DND-41 (cell line): ENCODE measurements around the gene ANKRD23.

Experiments used
- ATAC-seq: fragments of 200-7000 bp; cut with Tn5 transposase; 3 replicates; pipeline ENCODE4 v1.9.1; 2021; ENCODE audit warnings: low read depth; ENCODE audit not compliant: insufficient read depth
- DNase-seq: peaks from one replicate; pipeline ENCODE4 v3.0.0-alpha.2; 2020
- H2AFZ ChIP-seq: 2 replicates; pipeline ENCODE4 v1.6.0; 2012; ENCODE audit warnings: low read depth, low read length
- H3K27ac ChIP-seq: 2 replicates; pipeline ENCODE4 v1.5.1; 2012; ENCODE audit warnings: low read length, inconsistent platforms
- H3K27me3 ChIP-seq: fragments of 200-600 bp; sonication (generic); 2 replicates; pipeline ENCODE4 v1.6.0; 2012; ENCODE audit warnings: low read length, mild to moderate bottlenecking, inconsistent platforms; ENCODE audit not compliant: insufficient read depth, poor library complexity
- H3K36me3 ChIP-seq: 2 replicates; pipeline ENCODE4 v1.5.1; 2012; ENCODE audit warnings: low read length, inconsistent platforms; ENCODE audit not compliant: insufficient read depth
- H3K4me1 ChIP-seq: 2 replicates; pipeline ENCODE4 v1.5.1; 2012; ENCODE audit warnings: mild to moderate bottlenecking, low read length; ENCODE audit not compliant: insufficient read depth
- H3K4me2 ChIP-seq: 2 replicates; pipeline ENCODE4 v1.6.0; 2012; ENCODE audit warnings: mild to moderate bottlenecking, moderate library complexity, low read length, inconsistent platforms; ENCODE audit not compliant: insufficient read depth
- H3K4me3 ChIP-seq, 2 experiments: fragments of 200-600 bp in 1 of 2; shearing (Covaris generic) in 1 of 2; 2 replicates each; pipeline ENCODE4 v1.5.1; 2012 to 2016; ENCODE audit warnings: inconsistent platforms in 2 of 2, low read length in 2 of 2, mild to moderate bottlenecking in 2 of 2, low read depth in 1 of 2, moderate library complexity in 1 of 2
- H3K79me2 ChIP-seq: 2 replicates; pipeline ENCODE4 v1.6.0; 2012; ENCODE audit warnings: low read length, inconsistent platforms; ENCODE audit not compliant: insufficient read depth
- H3K9ac ChIP-seq: 2 replicates; pipeline ENCODE4 v1.6.0; 2012; ENCODE audit warnings: low read depth, mild to moderate bottlenecking, inconsistent platforms, low read length, moderate library complexity
- H3K9me3 ChIP-seq: 2 replicates; pipeline ENCODE4 v1.5.1; 2012; ENCODE audit warnings: low read length, moderate library complexity, mild to moderate bottlenecking, inconsistent platforms; ENCODE audit not compliant: insufficient read depth, severe bottlenecking
- H4K20me1 ChIP-seq: 2 replicates; pipeline ENCODE4 v1.6.0; 2012; ENCODE audit warnings: low read length; ENCODE audit not compliant: insufficient read depth
- EZH2 ChIP-seq: IDR thresholded peaks from 3 replicates; pipeline ENCODE4 v1.6.1; 2012; ENCODE audit warnings: borderline replicate concordance, low read depth, mild to moderate bottlenecking, moderate library complexity, low read length, inconsistent platforms; ENCODE audit not compliant: severe bottlenecking
- TF ChIP-seq, protein P1 (sequence below): IDR thresholded peaks from 2 replicates; pipeline ENCODE4 v1.5.1; 2012; ENCODE audit warnings: borderline replicate concordance, low read length, moderate library complexity, mild to moderate bottlenecking; ENCODE audit not compliant: poor library complexity, severe bottlenecking; ENCODE audit errors: extremely low read depth

Gene ANKRD23

DNA sequence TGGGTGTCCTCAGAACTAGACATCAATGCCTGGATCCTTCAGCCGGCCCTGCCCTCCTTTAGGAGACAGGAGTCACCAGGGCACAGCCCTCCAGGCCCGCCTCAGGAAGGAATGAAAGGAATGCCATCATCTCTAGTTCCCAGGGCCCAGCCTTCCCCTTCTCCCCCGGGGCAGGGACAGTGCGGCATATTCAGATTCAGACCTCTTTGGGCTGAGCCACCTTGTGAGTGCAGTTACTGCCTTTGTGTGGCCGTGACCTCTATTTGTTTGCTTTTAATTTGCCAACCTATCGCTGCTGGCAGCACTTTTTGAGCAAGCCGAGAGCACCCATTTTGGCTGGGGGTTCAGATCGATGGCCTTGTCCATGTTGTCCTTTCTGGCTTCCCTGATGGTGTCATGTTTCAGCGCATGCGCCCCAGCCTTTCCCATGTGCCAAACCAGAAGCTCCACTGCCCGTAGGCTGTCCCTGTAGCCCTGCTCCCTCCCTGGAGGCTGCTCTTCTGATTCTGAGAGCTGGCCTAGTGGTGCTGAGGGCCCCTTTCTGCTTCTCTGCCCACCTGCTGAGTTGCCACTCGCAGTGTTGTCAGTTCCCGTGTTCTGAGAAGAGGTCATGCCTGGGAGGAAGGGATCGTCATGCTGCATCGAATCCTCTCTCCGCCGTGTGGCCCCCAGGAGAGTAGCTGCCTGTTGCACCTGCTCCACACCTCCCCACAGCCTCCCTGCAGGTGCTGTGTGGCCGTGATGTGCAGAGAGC lies 10.9 kb downstream of the ANKRD23 start:
- H3K9ac ChIP-seq, result no peak overlapping the region
- TF ChIP-seq, protein P1, sequence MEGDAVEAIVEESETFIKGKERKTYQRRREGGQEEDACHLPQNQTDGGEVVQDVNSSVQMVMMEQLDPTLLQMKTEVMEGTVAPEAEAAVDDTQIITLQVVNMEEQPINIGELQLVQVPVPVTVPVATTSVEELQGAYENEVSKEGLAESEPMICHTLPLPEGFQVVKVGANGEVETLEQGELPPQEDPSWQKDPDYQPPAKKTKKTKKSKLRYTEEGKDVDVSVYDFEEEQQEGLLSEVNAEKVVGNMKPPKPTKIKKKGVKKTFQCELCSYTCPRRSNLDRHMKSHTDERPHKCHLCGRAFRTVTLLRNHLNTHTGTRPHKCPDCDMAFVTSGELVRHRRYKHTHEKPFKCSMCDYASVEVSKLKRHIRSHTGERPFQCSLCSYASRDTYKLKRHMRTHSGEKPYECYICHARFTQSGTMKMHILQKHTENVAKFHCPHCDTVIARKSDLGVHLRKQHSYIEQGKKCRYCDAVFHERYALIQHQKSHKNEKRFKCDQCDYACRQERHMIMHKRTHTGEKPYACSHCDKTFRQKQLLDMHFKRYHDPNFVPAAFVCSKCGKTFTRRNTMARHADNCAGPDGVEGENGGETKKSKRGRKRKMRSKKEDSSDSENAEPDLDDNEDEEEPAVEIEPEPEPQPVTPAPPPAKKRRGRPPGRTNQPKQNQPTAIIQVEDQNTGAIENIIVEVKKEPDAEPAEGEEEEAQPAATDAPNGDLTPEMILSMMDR, result no peak
- no peak for TF ChIP-seq EZH2
- H3K4me3 ChIP-seq, result no peak overlapping the region

DNA sequence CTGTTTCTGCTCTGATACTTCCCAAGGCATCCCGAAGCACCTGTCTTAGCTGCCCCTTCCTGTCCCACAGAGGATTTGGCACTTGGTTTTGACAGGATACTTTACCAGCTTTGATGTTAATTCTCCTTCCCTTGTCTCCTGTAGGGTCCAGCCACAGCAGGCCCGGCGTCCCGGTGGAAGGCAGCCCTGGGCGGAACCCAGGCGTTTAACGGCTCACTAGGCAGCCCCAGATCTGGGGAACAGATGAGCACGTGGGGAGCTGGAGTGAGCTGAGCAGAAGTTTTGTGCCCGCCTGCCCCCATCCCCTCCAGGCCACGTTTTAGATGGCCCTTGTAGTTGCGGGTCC lies 11.4 kb downstream of the ANKRD23 start:
- peaks cover 43% of the 10 kb centered on the region; the same call in 1 of the 2 replicates for H4K20me1 ChIP-seq
- no peak overlapping the region for H3K4me2 ChIP-seq
- TF ChIP-seq, protein P1, result no peak
- no peak for TF ChIP-seq EZH2
- no peaks in the 10 kb centered on the region for H3K9me3 ChIP-seq
- no peaks in the 10 kb centered on the region for H3K4me1 ChIP-seq
- no peaks in the 10 kb centered on the region; the same call in 1 of the 2 replicates for H3K79me2 ChIP-seq
- no peak for DNase-seq
- H3K27ac ChIP-seq, result no peak overlapping the region
- no peak overlapping the region for H3K9ac ChIP-seq
- no peak overlapping the region for H3K4me3 ChIP-seq
- no peak overlapping the region for H2AFZ ChIP-seq
- peaks cover 85% of the 10 kb centered on the region for H3K36me3 ChIP-seq
- no peaks in the 10 kb centered on the region for H3K27me3 ChIP-seq
- no peak for ATAC-seq

More for the DNA sequence above, 10.9 kb downstream of the ANKRD23 start:
- H3K27me3 ChIP-seq, result no peaks in the 10 kb centered on the region
- ATAC-seq (no peak), DNase-seq (no peak)
- H3K36me3 ChIP-seq, result peaks cover 85% of the 10 kb centered on the region
- H3K79me2 ChIP-seq, result no peaks in the 10 kb centered on the region; the same call in 1 of the 2 replicates
- H3K9me3 ChIP-seq, result no peaks in the 10 kb centered on the region
- H3K4me1 ChIP-seq, result no peaks in the 10 kb centered on the region
- H3K27ac ChIP-seq, result no peak overlapping the region
- H4K20me1 ChIP-seq, result peaks cover 41% of the 10 kb centered on the region; the same call in 1 of the 2 replicates
- H3K4me2 ChIP-seq, result no peak overlapping the region
- H2AFZ ChIP-seq, result no peak overlapping the region

DNA sequence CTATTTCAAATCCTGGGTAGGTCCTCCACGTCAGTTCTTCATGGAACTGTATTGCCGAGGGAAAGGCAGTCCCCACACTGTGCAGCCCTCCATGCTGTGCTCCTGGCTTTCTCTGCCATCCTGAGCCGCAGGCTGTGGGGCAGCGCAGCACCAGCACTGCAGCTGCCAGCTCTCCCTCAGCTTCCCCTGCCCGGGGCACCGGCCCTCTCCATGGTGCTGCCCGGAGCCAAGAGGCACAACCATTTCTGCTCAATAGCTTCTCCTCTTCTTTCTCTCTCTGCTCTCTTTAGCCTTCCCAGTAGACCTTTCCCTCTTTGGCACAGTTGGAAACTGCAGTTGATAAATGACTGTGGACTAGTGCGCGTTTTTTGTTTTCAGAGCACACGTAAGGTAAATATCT lies 12.1 kb downstream of the ANKRD23 start:
- TF ChIP-seq, protein P1, result no peak
- no peak for TF ChIP-seq EZH2
- no peaks in the 10 kb centered on the region for H3K9me3 ChIP-seq
- no peaks in the 10 kb centered on the region for H3K27me3 ChIP-seq
- ATAC-seq, result peak; percentile 60
- H3K4me3 ChIP-seq, result no peak overlapping the region
- no peaks in the 10 kb centered on the region for H3K4me1 ChIP-seq
- peaks cover 85% of the 10 kb centered on the region for H3K36me3 ChIP-seq
- H3K9ac ChIP-seq, result no peak overlapping the region
- H4K20me1 ChIP-seq, result peaks cover 46% of the 10 kb centered on the region; the same call in 1 of the 2 replicates
- DNase-seq, result no peak
- H3K27ac ChIP-seq, result no peak overlapping the region
- no peak overlapping the region for H3K4me2 ChIP-seq
- H2AFZ ChIP-seq, result no peak overlapping the region
- H3K79me2 ChIP-seq, result no peaks in the 10 kb centered on the region; the same call in 1 of the 2 replicates
